ENCODE data around the gene MMP3. TPM values are rescaled to one million over a fixed set of nuclear protein-coding genes. Genes with fewer than 3 reads are reported as not detected.

The MMP3 gene
- total and polyA plus RNA-seq, 4 donors: 0.31 to 0.86 (median 0.53) TPM; not detected in 1

DNA sequence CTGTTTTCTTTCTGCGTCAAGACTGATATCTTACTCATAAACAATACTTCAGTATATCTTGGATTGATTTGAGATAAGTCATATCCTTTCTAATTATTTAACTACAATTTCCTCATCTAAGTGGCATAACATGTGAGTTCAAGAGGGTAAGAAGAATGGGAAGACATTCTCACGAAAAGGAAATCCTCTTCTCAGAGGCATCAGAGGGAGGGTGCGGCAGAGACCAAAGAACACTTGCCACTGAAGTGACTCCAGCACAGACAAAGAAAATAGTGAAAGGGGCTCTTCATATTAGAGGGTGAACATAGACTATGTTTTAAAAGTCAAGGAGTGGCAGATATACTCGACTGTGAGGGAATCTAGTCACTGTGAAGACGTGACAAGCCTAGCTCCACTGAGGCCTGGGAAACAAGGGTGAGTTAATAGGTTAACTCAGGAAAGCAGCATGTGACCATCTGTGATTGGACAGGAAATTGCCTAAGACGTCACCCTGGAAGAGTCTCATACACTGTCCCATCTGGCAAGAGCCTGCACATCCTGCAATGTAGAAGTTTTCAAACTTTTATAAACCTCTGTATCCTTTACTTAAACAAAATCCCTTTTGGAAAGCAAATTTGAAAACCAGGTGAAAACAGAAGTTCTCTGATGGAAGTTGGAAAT is 43.6 kb downstream of the MMP3 start:
- Histone ChIP-seq H3K4me3 (no peak overlapping the region), H3K27ac (ENCODE audit: low read depth in 1 of 2, low read length in 1 of 2) (no peak overlapping the region), H3K9ac (ENCODE audit: insufficient read depth in 1 of 2, low read length in 2 of 2) (no peak overlapping the region), H3K4me1 (ENCODE audit: control insufficient read depth in 5 of 5, insufficient read depth in 5 of 5, low read length in 5 of 5) (peaks cover 0 to 1% (median 0%) of the 10 kb centered on the region in 5 donors), H3K27me3 (ENCODE audit: control insufficient read depth in 3 of 3, insufficient read depth in 3 of 3, low read length in 2 of 3) (no peaks in the 10 kb centered on the region), H3K36me3 (ENCODE audit: control insufficient read depth in 4 of 4, insufficient read depth in 4 of 4, low read length in 4 of 4) (no peaks in the 10 kb centered on the region), H3K9me3 (ENCODE audit: control insufficient read depth in 4 of 4, insufficient read depth in 3 of 4, low read length in 3 of 4) (no peaks in the 10 kb centered on the region)
- no peak for ATAC-seq (ENCODE audit: insufficient read depth, low FRiP score)
- TF ChIP-seq, protein P1, sequence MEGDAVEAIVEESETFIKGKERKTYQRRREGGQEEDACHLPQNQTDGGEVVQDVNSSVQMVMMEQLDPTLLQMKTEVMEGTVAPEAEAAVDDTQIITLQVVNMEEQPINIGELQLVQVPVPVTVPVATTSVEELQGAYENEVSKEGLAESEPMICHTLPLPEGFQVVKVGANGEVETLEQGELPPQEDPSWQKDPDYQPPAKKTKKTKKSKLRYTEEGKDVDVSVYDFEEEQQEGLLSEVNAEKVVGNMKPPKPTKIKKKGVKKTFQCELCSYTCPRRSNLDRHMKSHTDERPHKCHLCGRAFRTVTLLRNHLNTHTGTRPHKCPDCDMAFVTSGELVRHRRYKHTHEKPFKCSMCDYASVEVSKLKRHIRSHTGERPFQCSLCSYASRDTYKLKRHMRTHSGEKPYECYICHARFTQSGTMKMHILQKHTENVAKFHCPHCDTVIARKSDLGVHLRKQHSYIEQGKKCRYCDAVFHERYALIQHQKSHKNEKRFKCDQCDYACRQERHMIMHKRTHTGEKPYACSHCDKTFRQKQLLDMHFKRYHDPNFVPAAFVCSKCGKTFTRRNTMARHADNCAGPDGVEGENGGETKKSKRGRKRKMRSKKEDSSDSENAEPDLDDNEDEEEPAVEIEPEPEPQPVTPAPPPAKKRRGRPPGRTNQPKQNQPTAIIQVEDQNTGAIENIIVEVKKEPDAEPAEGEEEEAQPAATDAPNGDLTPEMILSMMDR (IDR thresholded peaks at IDR 0.05; ENCODE audit: control extremely low read depth, extremely low read depth): no peak
- WGBS, 2 donors: 57 to 67% methylated on average over 6 of the region's 6 CpGs
- peak in 2 of 3 donors; percentile 20 to 62 for DNase-seq

DNA sequence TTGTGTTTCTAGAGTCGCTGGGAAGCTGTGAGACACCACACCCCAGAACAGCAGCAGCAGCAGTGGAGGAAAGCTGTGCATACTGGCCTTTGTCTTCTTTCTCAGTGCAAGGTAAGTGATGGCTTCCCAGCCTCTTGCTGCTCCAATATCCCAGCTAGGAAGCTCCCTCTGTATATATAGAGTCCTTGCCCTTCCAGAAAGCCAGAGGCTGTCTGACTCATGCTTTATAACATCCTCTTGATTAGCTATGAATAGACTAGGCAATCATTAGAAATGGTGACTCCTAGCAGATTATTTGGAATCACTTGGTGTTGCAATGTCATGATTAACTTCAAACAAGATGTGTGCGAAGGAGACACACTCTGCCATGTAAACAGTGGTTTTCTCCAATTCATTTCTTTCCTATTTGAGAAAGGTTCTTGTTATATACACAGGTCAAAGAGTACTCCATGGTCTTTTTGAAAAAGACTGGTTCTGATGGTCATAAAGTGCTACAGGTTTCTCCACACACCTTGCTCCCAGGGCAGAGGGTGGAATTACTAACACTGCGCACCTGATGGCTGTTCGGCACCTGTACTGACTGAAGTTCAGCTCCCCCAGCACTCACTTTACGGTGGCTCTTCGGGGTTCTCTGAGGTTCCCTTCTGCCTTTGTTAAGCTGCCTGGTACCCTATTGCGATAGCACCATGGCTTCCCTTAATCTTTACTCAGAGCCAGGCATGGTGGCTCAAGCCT is 45.2 kb downstream of the MMP3 start, which contains the start of gene MMP1:
MMP1 (minus strand) TSS at position 149 of the 735 bp plus-strand sequence; CDS start at position 81, 68 bp downstream.
- no peaks in the 10 kb centered on the region for H3K27me3 ChIP-seq (ENCODE audit: control insufficient read depth in 3 of 3, insufficient read depth in 3 of 3, low read length in 2 of 3)
- no peaks in the 10 kb centered on the region for H3K36me3 ChIP-seq (ENCODE audit: control insufficient read depth in 4 of 4, insufficient read depth in 4 of 4, low read length in 4 of 4)
- H3K27ac ChIP-seq (ENCODE audit: low read depth in 1 of 2, low read length in 1 of 2): no peak within 1 kb of the TSS
- TF ChIP-seq, protein P1 (IDR thresholded peaks at IDR 0.05; ENCODE audit: control extremely low read depth, extremely low read depth): no peak
- H3K4me1 ChIP-seq (ENCODE audit: control insufficient read depth in 5 of 5, insufficient read depth in 5 of 5, low read length in 5 of 5): peaks cover 0 to 1% (median 0%) of the 10 kb centered on the region in 5 donors
- WGBS, 2 donors: 88 to 95% methylated on average over 7 of the region's 7 CpGs
- no peaks in the 10 kb centered on the region for H3K9me3 ChIP-seq (ENCODE audit: control insufficient read depth in 4 of 4, insufficient read depth in 3 of 4, low read length in 3 of 4)
- H3K9ac ChIP-seq (ENCODE audit: insufficient read depth in 1 of 2, low read length in 2 of 2): no peak within 1 kb of the TSS
- H3K4me3 ChIP-seq: no peak within 1 kb of the TSS
- DNase-seq (no peak), ATAC-seq (ENCODE audit: insufficient read depth, low FRiP score) (no peak)

DNA sequence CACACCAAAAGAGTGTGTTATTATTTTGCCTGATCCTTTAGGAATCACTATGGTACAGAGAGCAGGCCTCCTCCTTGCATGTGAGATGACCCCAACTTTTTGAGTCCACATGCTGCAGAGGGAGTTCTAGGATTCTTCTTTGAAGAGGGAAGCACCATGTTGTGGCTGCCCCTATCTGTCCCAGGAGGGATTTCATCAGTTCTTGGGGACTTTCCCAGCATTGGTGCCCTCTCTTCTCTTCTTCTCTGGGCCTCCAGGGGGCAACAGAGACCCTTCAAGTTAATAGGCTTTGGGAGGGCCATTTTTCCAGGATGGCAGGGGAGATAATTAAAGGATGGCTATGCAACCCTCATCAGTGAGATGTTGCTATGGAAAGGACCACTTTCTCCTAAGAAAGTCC is 49.0 kb downstream of the MMP3 start:
- Histone ChIP-seq H3K4me1 (ENCODE audit: control insufficient read depth in 5 of 5, insufficient read depth in 5 of 5, low read length in 5 of 5) (peaks cover 0 to 1% (median 0%) of the 10 kb centered on the region in 5 donors), H3K9me3 (ENCODE audit: control insufficient read depth in 4 of 4, insufficient read depth in 3 of 4, low read length in 3 of 4) (no peaks in the 10 kb centered on the region), H3K9ac (ENCODE audit: insufficient read depth in 1 of 2, low read length in 2 of 2) (no peak overlapping the region), H3K4me3 (no peak overlapping the region), H3K36me3 (ENCODE audit: control insufficient read depth in 4 of 4, insufficient read depth in 4 of 4, low read length in 4 of 4) (no peaks in the 10 kb centered on the region), H3K27me3 (ENCODE audit: control insufficient read depth in 3 of 3, insufficient read depth in 3 of 3, low read length in 2 of 3) (no peaks in the 10 kb centered on the region), H3K27ac (ENCODE audit: low read depth in 1 of 2, low read length in 1 of 2) (no peak overlapping the region)
- TF ChIP-seq, protein P1 (IDR thresholded peaks at IDR 0.05; ENCODE audit: control extremely low read depth, extremely low read depth): no peak
- DNase-seq (no peak), ATAC-seq (ENCODE audit: insufficient read depth, low FRiP score) (no peak)

Data from lung (tissue), 12 donors.